Brain microvascular endothelial cell (primary cell): ENCODE measurements around the gene DNAJB8.

ENCODE experiments used
- DNase-seq: peaks from one replicate; pipeline ENCODE4 v3.0.0-alpha.2; 2020
- H3K27ac ChIP-seq: fragments of 250-450 bp; sonication (Bioruptor Pico); 2 replicates; pipeline ENCODE4 v1.5.1; 2020; ENCODE audit warnings: mild to moderate bottlenecking, moderate library complexity
- H3K27me3 ChIP-seq: fragments of 250-450 bp; sonication (Bioruptor Pico); replicated peaks from 2 replicates; pipeline ENCODE4 v1.5.1; 2020; ENCODE audit warnings: mild to moderate bottlenecking
- H3K36me3 ChIP-seq: fragments of 250-450 bp; sonication (Bioruptor Pico); replicated peaks from 2 replicates; pipeline ENCODE4 v1.5.1; 2020; ENCODE audit warnings: mild to moderate bottlenecking
- H3K4me3 ChIP-seq: 2 replicates; pipeline ENCODE4 v1.5.1; 2011; ENCODE audit warnings: low read depth, mild to moderate bottlenecking, control low read depth, low read length, moderate library complexity
- in situ Hi-C: cut with HindIII; loops from 2 replicates; pipeline ENCODE4 v1.10.0; 2017; ENCODE audit warnings: low sequenced_read_pairs, low pct_ligation_motif_present
- TF ChIP-seq, protein P1 (sequence below): IDR thresholded peaks from 2 replicates; pipeline ENCODE4 v1.5.1; 2011; ENCODE audit warnings: low read depth, mild to moderate bottlenecking, moderate library complexity, low read length, control low read depth, inconsistent platforms; ENCODE audit errors: missing control alignments

Gene DNAJB8

DNA sequence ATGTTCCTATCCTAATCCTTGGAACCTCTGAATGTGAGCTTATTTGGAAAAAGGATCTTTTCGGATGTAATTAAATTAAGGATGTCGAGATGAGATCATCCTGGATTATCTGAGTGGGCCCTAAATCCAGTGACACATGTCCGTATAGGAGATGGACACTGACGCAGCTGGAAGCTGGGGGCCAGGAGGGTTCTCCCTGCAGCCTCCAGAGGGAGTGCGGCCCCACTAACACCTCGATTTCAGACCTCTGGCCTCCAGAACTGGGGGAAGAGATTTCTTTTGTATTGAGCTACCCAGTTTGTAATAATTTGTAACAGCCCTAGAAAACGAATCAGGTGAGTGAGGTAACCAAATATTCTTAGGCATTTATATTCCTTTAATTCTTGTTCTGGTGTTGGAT, 2.5 kb downstream of the DNAJB8 start:
- no peak for DNase-seq

DNA sequence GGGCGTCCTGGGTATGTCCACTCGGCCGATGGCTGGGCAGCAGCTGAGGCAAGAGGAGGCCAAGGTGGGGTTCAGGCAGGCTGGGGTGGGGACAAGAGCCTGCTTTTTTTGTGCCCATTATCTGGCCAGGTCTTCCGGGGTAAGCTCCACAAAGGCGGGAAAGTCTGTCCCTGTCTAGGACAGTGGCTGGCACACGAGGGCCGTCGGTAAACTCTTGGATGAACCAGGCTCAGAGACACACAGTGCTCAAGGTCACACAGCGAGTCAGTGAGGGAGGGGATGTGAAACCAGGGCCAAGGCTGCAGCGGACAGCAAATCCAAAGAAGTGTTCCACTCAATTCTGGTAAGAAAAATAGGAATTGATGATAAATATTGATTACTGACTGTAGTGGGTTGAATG, 2.9 kb downstream of the DNAJB8 start:
- in situ Hi-C loops = no loop called here
- no peak for DNase-seq
- Histone ChIP-seq H3K27me3 (peaks cover 22% of the 10 kb centered on the region), H3K27ac (no peak overlapping the region), H3K36me3 (no peaks in the 10 kb centered on the region), H3K4me3 (no peak overlapping the region)
- TF ChIP-seq, protein P1, sequence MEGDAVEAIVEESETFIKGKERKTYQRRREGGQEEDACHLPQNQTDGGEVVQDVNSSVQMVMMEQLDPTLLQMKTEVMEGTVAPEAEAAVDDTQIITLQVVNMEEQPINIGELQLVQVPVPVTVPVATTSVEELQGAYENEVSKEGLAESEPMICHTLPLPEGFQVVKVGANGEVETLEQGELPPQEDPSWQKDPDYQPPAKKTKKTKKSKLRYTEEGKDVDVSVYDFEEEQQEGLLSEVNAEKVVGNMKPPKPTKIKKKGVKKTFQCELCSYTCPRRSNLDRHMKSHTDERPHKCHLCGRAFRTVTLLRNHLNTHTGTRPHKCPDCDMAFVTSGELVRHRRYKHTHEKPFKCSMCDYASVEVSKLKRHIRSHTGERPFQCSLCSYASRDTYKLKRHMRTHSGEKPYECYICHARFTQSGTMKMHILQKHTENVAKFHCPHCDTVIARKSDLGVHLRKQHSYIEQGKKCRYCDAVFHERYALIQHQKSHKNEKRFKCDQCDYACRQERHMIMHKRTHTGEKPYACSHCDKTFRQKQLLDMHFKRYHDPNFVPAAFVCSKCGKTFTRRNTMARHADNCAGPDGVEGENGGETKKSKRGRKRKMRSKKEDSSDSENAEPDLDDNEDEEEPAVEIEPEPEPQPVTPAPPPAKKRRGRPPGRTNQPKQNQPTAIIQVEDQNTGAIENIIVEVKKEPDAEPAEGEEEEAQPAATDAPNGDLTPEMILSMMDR = no peak

More for the DNA sequence above, 2.5 kb downstream of the DNAJB8 start:
- no peak overlapping the region for H3K4me3 ChIP-seq
- H3K27ac ChIP-seq = no peak overlapping the region
- H3K27me3 ChIP-seq = peaks cover 24% of the 10 kb centered on the region
- TF ChIP-seq, protein P1 = peak; percentile 40
- in situ Hi-C loops = no loop called here
- no peaks in the 10 kb centered on the region for H3K36me3 ChIP-seq

DNA sequence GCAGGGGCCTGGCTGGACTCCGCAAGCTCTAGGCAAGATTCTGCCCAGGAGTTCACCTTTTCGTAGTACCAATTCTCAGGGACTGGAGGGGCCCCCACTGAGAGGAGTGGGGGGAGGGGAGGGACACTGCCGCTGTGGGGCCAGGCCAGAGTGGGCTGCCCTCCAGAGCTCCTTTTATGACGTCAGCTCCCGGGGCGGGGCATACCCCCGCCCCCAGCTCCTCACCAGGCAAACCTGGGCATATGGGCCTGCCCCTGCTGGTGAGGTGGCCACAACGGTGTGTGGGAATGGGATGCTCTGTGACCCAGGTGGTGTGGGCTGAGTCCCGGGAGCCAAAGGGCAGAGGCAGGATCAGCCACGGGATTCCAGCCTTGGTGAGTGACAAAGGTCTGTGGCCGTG, 3.3 kb downstream of the DNAJB8 start:
- no peak for DNase-seq
- TF ChIP-seq, protein P1 = no peak
- Histone ChIP-seq H3K36me3 (no peaks in the 10 kb centered on the region), H3K27me3 (peaks cover 19% of the 10 kb centered on the region), H3K27ac (no peak overlapping the region), H3K4me3 (no peak overlapping the region)
- in situ Hi-C loops = no loop called here

DNA sequence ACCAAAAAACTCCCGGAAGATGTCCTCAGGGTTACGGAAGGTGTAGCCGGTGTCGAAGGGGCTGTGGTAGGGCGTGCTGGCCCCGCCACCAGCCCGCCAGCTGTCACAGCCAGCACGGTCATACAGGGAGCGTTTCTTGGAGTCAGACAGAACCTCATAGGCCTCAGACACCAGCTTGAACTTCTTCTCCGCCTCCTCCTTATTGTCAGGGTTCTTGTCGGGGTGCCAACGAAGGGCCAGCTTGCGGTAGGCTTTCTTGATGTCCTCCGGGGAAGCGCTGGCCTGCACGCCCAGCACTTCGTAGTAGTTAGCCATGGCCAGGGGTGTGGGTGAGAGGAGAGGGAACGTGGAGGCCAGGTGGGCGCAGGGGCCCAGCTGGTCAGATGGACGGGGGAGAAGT, 3.8 kb downstream of the DNAJB8 start:
- H3K4me3 ChIP-seq = no peak overlapping the region
- H3K27me3 ChIP-seq = peaks cover 16% of the 10 kb centered on the region
- no peaks in the 10 kb centered on the region for H3K36me3 ChIP-seq
- no peak for DNase-seq
- TF ChIP-seq, protein P1 = no peak
- in situ Hi-C loops = no loop called here
- H3K27ac ChIP-seq = no peak overlapping the region

DNA sequence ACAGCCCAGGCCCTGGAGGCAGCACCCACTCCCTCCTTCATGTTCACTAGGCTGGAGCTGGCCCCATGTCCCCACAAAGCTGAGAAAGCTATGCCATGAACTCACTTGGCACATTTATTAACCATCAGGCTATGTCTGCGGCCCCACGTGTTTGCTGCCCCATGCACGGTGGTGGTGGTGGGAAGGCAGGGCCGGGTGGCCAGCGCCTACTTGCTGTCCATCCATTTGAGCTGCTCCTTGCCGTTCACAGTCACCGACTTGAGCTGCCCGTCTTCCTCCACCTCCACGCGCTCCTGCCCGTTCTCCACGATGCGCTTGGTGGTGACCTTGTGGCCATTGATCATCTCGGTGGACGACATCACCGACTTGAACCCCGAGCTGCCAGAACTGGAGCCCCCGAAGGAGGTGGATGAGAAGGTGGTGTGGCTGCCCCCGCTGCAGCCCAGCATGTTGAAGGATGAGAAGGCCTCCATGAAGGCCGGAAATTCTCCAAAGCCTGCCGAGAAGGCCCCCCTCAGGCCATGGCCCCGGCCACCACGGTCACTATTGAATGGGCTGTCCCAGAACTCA, 4.3 kb downstream of the DNAJB8 start:
- no peak for DNase-seq
- Histone ChIP-seq H3K36me3 (no peaks in the 10 kb centered on the region), H3K4me3 (no peak overlapping the region), H3K27ac (no peak overlapping the region), H3K27me3 (peaks cover 18% of the 10 kb centered on the region)
- in situ Hi-C loops = no loop called here
- TF ChIP-seq, protein P1 = no peak

DNA sequence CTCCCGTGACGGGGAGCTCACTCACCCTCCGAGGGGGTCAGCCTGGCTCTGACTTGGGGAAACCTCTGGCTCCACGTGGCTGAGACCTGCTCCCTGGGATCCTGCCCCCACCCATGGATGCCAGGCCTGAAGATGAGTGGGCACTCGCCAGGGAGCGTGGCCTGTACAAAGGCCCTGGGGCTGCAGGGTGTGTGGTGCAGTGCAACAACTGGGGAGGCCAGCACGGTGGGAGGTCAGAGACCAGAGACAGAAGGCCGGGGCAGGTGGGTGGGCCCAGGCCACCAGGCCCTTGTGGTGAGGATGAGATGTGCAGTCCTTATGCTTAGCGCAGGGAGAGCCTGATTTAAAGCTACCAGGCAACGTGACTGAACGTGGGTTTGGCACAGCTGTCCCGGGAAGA, 5.0 kb downstream of the DNAJB8 start:
- peaks cover 20% of the 10 kb centered on the region for H3K27me3 ChIP-seq
- TF ChIP-seq, protein P1 = peak; percentile 12
- no peak overlapping the region for H3K4me3 ChIP-seq
- DNase-seq = no peak
- no peak overlapping the region for H3K27ac ChIP-seq
- no peaks in the 10 kb centered on the region for H3K36me3 ChIP-seq
- in situ Hi-C loops = no loop called here
